GM10266 (cell line): Measurements from ENCODE around the gene INTS2.

Experiments used
- DNase-seq: peaks from one replicate; pipeline ENCODE4 v3.0.0; 2012; ENCODE audit errors: extremely low spot score
- TF ChIP-seq, protein P1 (sequence below): IDR thresholded peaks from 2 replicates; pipeline ENCODE4 v1.5.1; 2012; ENCODE audit warnings: mild to moderate bottlenecking, low read depth; ENCODE audit not compliant: control insufficient read depth, insufficient read depth; ENCODE audit errors: missing control alignments

The INTS2 gene

DNA sequence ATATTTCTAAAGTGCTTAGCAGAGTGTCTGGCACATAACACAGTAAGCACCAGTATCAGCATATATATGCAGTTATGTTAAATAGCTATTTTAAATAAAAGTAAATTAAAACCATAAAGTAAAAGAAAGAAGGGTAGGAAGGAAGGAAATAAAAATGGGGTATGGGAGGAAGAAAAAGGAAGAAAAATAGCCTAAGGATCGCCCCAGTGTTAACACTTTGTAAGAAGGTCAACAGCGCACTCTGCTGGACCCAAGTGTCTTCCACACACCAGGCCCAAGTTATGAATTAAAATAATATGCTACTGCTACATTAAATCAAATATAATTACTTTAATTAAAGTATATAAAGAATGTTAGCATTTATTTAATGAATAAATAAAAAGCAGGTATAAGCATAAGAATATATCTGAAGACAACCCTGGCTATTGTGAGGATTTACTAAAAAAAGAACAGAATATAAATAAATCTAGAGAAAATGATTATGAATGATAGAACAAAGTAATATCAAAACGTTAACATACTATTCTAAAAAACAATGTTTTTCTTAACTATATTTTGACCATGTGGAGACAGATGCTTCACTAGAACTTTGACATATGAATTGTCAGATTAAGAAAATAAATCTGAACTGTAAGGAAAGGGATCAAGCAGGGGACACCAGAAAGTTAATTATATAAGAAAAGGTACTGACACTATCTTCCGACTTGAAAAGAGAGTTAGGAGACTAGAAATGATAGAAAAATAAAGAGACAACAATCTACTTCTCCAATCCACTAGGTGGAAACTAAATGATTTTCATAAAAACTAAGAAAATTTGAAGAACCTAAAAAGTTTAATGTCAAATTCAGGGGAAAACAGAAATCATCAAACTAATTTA, 90.4 kb downstream of the INTS2 start:
- peak; percentile 20 for DNase-seq
- TF ChIP-seq, protein P1, sequence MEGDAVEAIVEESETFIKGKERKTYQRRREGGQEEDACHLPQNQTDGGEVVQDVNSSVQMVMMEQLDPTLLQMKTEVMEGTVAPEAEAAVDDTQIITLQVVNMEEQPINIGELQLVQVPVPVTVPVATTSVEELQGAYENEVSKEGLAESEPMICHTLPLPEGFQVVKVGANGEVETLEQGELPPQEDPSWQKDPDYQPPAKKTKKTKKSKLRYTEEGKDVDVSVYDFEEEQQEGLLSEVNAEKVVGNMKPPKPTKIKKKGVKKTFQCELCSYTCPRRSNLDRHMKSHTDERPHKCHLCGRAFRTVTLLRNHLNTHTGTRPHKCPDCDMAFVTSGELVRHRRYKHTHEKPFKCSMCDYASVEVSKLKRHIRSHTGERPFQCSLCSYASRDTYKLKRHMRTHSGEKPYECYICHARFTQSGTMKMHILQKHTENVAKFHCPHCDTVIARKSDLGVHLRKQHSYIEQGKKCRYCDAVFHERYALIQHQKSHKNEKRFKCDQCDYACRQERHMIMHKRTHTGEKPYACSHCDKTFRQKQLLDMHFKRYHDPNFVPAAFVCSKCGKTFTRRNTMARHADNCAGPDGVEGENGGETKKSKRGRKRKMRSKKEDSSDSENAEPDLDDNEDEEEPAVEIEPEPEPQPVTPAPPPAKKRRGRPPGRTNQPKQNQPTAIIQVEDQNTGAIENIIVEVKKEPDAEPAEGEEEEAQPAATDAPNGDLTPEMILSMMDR: peak; percentile 77

DNA sequence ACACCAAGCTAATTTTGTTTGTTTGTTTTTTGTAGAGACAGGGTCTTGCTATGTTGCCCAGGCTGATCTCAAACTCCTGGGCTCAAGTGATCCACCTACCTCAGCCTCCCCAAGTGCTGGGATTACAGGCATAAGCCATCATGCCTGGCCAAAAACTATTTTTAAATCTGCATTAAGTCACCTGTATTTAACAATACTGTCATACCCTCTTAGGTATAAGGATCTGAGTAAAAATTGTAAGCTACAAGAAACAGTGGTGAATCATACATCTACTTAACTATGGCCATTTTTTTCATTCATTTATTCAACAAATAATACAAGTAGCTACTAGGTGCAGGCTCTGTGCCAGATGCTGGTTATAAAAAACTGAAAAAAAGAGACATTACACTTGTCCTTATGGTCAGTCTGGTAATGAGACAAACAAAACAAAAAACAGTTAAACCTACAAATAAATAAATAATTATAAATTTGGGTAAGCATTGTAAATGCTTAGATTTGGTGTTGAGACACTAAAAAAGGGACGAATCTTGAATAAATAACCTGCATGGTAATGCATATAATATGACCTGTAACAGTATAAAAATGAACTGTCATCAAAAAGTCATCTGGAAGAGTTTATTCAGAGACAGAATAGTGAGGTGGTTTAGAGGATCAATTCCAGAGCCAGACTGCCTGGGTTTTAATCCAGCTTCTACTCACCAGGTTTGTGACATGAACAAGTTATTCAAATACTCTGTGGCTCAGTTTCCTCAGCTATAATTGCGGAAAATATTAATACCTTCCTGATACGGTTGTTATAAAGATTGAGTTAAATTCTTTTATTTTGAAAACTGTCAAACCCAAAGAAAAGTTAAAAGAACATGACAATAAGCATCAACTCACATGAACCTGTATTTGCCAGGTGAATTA, 91.3 kb downstream of the INTS2 start:
- TF ChIP-seq, protein P1: no peak
- DNase-seq: no peak

DNA sequence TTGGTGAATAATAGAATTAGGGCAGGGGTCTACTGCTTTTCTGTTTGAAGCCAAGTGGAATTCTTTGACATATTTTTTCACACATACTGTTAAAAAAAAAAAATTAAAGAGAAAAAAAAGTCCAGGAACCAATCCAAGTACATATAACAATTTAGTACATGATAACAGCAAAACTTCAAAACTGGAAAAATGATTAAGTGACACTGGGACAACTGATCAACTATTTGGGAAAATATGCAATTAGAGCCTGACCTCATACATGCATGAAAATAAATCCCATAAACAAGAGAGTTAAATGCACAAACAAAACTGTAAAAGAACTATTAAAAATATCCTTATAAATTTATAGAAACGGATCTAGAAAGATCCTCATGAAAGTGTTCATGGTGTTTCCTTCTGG, 92.2 kb downstream of the INTS2 start:
- DNase-seq: no peak
- TF ChIP-seq, protein P1: no peak

DNA sequence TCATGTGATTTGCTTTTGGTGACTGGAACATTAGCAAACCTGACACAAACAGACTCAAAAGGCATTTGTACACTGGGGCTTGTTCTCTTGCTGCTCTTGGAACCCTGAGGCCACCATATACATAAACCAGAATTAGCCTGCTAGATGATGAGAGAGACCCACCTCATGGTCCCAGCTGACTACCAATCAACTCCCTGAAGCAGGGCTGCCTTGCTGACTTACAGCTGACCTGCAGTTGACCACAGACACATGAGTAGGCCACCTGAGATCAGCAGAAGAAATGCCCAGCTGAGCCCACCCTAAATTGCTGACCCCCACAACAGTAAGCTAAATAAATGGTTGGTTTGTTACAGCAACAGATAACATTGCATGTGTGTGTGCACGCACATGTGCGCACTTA, 93.2 kb downstream of the INTS2 start:
- TF ChIP-seq, protein P1: no peak
- no peak for DNase-seq

DNA sequence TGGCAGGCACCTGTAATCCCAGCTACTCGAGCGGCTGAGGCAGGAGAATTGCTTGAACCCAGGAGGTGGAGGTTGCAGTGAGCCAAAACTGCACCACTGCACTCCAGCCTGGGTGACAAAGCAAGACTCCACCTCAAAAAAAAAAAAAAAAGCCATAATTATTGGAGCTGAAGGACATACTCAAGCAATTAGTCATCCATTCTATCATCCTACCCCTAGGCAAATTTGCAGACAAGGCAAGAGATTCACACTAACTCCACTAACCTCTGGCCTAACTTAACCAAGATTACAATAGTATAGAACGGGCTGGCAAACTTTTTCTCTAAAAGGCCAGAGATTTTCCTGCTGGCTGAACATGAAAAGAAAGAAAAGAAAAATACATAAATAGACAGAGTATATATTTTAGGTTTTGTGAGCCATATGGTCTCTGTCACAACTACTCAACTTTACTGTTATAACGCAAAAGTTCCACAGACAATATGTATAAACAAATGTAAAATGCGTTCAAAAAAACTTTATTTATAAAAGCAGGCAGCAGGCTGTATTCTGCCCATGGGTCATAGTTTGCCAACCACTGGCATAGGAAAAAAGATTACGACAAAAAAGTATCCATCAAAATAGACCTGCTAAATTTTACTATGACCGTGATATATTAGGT, 94.1 kb downstream of the INTS2 start:
- no peak for DNase-seq
- TF ChIP-seq, protein P1: no peak

DNA sequence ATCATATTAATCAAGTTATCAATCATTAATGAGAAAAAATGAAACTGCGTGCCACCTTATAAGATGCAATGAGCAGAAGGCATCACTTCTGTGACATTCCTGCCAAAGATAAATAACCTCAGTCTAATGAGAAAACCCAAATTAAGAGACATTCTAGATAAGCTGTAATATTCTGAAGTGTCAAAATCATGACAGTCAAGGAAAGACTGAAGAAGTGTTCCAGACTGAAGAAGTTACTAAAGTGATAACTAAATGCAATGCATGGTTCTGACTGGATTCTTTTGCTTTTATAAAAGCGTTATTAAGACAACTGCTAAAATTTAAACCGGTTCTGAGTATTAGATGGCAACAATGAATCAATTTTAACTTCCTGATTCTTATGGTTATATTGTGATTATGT, 95.3 kb downstream of the INTS2 start:
- TF ChIP-seq, protein P1: no peak
- DNase-seq: no peak

DNA sequence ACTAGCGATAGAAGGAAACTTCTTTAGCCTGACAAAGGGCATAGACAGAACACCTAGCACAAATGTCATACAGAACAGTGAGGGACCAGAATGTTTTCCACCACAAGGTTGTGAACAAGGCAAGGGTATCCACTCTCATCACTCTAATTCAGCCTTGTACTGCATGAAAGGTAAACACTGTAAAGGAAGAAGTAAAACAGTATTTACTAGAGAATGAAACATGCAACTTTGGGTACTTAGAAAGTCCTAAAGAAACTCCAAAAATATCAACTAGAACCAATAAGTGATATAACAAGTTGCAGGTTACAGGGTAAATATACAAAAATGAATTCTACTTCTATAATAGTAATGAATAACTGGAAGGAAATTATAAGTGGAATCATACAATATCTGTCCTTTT, 96.7 kb downstream of the INTS2 start:
- TF ChIP-seq, protein P1: no peak
- no peak for DNase-seq
